Epithelial cell of proximal tubule (primary cell): ENCODE measurements around the gene BLCAP. TPM values are rescaled to one million over a fixed set of nuclear protein-coding genes. Genes with fewer than 3 reads are reported as not detected.

ENCODE experiments used
- DNase-seq: peaks from one replicate; pipeline ENCODE4 v3.0.0-alpha.2; 2011; ENCODE audit warnings: low read depth
- H3K4me3 ChIP-seq: 2 replicates; pipeline ENCODE4 v1.5.1; 2011; ENCODE audit warnings: low read depth, mild to moderate bottlenecking, low read length
- total RNA-seq: library from RNA; depleted of rRNA; stranded (reverse); fragments of >200 nt; gene quantifications from 2 replicates; pipeline ENCODE4 v1.2.3, GENCODE V29; 2015
- TF ChIP-seq, protein P1 (sequence below): conservative IDR thresholded peaks from 2 replicates; pipeline ENCODE4 v1.5.1; 2012; ENCODE audit warnings: low read depth, mild to moderate bottlenecking, low read length

BLCAP gene
- total RNA-seq, 1 donor from 2014 or later: 25.3 TPM

DNA sequence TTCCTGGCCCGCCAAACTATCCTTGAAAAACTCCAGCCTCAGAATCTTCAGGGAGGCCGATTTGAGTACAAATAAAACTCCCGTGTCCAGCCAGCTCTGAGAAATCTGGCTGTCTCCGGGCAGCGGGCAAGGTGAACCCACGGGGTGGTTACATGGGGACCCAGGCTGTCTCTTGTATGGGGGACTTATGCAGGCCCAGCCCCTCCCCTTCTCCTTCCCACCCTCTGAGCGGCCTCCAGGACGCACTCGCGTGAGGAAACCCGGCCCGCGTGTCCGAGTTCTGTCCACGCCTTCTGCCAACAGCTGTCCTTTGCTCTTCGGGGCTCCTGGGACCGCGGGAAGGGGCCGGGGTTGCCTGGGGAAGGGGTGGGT is 36.3 kb upstream of the BLCAP start:
- DNase-seq: no peak
- TF ChIP-seq, protein P1, sequence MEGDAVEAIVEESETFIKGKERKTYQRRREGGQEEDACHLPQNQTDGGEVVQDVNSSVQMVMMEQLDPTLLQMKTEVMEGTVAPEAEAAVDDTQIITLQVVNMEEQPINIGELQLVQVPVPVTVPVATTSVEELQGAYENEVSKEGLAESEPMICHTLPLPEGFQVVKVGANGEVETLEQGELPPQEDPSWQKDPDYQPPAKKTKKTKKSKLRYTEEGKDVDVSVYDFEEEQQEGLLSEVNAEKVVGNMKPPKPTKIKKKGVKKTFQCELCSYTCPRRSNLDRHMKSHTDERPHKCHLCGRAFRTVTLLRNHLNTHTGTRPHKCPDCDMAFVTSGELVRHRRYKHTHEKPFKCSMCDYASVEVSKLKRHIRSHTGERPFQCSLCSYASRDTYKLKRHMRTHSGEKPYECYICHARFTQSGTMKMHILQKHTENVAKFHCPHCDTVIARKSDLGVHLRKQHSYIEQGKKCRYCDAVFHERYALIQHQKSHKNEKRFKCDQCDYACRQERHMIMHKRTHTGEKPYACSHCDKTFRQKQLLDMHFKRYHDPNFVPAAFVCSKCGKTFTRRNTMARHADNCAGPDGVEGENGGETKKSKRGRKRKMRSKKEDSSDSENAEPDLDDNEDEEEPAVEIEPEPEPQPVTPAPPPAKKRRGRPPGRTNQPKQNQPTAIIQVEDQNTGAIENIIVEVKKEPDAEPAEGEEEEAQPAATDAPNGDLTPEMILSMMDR: no peak
- no peak overlapping the region for H3K4me3 ChIP-seq

DNA sequence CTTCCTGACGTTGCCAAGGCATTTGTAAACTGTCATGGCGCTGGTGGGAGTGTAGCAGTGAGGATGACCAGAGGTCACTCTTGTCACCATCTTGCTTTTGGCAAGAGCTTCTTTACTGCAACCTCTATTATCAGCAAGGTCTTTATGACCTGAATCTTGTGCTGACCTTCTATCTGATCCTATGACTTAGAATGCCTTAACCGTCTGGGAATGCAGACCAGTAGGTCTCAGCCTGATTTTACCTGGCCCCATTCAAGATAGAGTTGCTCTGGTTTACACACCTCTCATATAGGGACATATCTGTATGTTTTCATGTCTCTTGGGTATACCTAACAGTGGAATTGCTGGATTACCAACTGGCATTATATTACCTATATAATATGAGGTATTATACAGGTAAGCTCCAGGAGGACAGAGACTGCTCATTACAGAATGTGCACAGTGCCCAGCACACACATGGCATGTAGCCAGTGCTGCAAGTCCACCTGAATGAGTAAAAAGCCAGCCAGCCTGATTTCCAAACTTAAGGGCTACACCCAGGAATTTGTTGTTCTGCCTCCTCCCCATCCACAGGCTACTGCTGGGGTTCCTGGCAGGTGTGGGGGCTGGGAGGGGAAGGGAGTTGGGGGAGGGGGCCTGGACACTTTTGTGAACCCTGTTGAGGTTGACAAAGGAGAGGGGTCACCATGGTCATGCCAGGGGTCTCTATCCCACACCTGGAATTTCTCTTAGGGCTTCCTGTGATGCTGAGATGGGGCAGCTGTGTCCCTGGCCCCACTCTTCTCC is 35.2 kb upstream of the BLCAP start:
- no peak for DNase-seq
- no peak overlapping the region for H3K4me3 ChIP-seq
- TF ChIP-seq, protein P1: no peak

DNA sequence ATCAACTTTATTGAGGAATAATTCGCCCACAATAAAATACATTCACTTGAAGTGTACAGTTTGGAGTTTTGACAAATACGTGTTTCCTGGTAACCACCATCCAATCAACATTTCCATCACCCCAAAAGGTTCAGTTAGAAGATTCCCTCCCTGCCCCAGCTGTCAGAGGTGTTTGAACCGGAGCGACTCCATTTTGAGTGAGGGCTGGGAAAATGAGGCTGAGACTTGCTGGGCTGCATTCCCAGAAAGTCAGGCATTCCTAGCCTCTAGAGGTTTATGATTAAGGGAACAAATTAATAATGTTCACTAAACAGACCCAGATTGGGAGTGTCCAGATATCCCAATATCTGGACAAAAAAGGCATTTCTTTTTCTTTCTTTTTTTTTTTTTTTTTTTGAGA is 33.0 kb upstream of the BLCAP start:
- TF ChIP-seq, protein P1: no peak
- DNase-seq: no peak
- no peak overlapping the region for H3K4me3 ChIP-seq

DNA sequence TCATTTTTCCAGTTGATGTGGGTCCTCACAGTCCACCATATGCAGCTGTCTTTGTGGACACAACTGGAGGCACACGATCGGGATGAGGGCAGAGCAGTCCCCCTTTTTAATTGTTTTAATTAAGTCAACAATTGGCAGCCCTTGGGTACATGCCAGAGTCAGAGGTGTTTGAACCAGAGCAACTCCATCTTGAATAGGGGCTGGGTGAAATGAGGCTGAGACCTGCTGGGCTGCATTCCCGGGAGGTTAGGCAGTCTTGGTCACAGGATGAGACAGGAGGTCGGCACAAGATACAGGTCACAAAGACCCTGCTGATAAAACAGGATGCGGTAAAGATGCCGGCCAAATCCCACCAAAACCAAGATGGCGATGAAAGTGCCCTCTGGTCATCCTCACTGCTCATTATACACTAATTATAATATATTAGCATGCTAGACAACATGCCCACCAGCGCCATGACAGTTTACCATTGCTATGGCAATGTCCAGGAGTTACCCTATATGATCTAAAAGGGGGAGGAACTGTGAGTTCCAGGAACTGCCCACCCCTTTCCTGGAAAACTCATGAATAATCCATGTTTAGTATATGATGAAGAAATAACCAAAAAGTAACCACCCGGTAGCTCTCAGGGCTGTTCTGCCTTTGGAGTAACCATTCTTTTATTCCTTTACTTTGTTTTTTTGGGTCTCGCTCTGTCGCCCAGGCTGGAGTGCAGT is 31.8 kb upstream of the BLCAP start:
- no peak overlapping the region for H3K4me3 ChIP-seq
- TF ChIP-seq, protein P1: no peak
- no peak for DNase-seq

DNA sequence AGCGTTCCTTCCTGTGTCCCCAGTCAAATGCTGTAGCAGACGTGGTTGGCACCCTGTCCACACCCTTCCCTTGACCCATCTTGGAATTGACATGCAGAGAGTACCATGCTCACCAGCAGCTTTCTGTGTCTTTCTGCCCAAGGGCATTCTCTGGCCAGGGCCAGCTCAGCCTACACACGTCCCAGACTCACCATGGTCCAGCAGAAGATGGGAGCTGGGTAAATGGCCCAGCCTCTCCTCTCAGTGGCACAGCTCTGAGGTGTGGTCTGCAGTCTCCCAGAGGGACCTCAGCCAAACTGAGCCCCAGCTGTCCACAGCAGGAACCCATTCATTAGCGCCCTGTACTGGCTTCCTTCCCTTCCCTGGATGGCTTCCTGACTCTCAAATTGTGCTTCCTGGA is 31.1 kb upstream of the BLCAP start:
- no peak for DNase-seq
- no peak overlapping the region for H3K4me3 ChIP-seq
- TF ChIP-seq, protein P1: no peak

DNA sequence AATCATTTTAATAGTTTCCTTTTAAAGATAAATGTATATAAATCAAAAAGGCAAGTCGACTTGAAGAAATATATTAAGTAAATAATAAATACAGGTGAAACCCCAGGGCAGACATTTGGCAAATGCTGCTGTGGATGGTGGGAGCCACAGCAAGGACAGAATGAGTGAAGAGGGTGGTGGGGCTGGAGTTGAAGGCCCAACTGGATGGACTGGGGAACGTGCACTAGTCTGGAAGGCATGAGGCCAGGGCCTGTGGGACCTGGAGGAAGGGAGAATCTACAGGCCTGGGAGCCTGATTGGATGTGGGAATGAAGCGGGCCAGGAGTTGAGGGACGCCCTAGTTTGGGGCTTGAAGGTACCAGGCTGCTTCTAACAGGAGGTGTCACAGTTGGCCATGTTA is 30.6 kb upstream of the BLCAP start:
- TF ChIP-seq, protein P1: no peak
- H3K4me3 ChIP-seq: no peak overlapping the region
- DNase-seq: no peak
